ENCODE measurements around the gene DOCK3. TPM values are rescaled to one million over a fixed set of nuclear protein-coding genes. Genes with fewer than 3 reads are reported as not detected.

DOCK3 gene
- polyA plus RNA-seq, 2 of the 4 experiments (the other 2 are of a cell fraction) = 0.40 to 0.46 TPM

GRCh38 chr3:50630394-50630793 lies 44.3 kb upstream of the DOCK3 start:
- 78% methylated on average over 5 of the region's 6 CpGs for WGBS (ENCODE audit: missing lambda C conversion rate)
- Histone ChIP-seq H3K4me2 (no peak overlapping the region), H3K27ac (no peak overlapping the region), H3K9me3 (no peaks in the 10 kb centered on the region), H3K4me1 (peaks cover 14% of the 10 kb centered on the region), H3K4me3 (no peak overlapping the region)
- ChIA-PET CTCF (interaction anchor here (1.2 to 1.8 kb wide), 4 partner anchors 8 to 742 kb away, joined by 3 to 7 read pairs (median 4); partner anchors contain the start of gene DOCK3), POLR2A (no interaction called here)
- DNase-seq (ENCODE audit: low read depth in 1 of 2, low spot score in 1 of 2) (no peak), FAIRE-seq (no peak), ATAC-seq (no peak)
- no peak for TF ChIP-seq JUN (IDR thresholded peaks at IDR 0.05)
- TF ChIP-seq REST (IDR thresholded peaks at IDR 0.05) = no peak
- TF ChIP-seq FOSB (CRISPR knock-in tag; IDR thresholded peaks at IDR 0.05) = no peak
- TF ChIP-seq TFCP2L1 (CRISPR knock-in tag; IDR thresholded peaks at IDR 0.05) = no peak
- TF ChIP-seq BHLHE40 (IDR thresholded peaks at IDR 0.05; ENCODE audit: low read depth, low read length) = no peak
- no peak for TF ChIP-seq RNF2 (IDR thresholded peaks at IDR 0.05; ENCODE audit: borderline replicate concordance, low read depth)

- Histone ChIP-seq H3K4me1 (peaks cover 14% of the 10 kb centered on the region), H3K4me2 (no peak overlapping the region), H3K4me3 (no peak overlapping the region), H3K9me3 (no peaks in the 10 kb centered on the region), H3K27ac (no peak overlapping the region)
- 80% methylated on average over 6 of the region's 7 CpGs for WGBS (ENCODE audit: missing lambda C conversion rate)
- ATAC-seq (no peak), DNase-seq (ENCODE audit: low read depth in 1 of 2, low spot score in 1 of 2) (no peak), FAIRE-seq (no peak)
- ChIA-PET POLR2A (no interaction called here), CTCF (interaction anchor here (1.2 to 1.8 kb wide), 4 partner anchors 9 to 741 kb away, joined by 3 to 7 read pairs (median 4); partner anchors contain the start of gene DOCK3)
- TF ChIP-seq RFX5 (IDR thresholded peaks at IDR 0.05) = no peak
- TF ChIP-seq JUNB (IDR thresholded peaks at IDR 0.05) = no peak
These were observed 43.9 kb upstream of the DOCK3 start for GRCh38 chr3:50630877-50631276.

- DNase-seq (ENCODE audit: low read depth in 1 of 2, low spot score in 1 of 2) = no peak
- Histone ChIP-seq H3K27ac (no peak overlapping the region), H3K4me3 (no peak overlapping the region), H3K9me3 (no peaks in the 10 kb centered on the region), H3K4me2 (no peak overlapping the region), H3K4me1 (peaks cover 8% of the 10 kb centered on the region; the same call in 2 of the 3 replicates)
- no peak for FAIRE-seq
- POLR2A ChIA-PET = no interaction called here
- CTCF ChIA-PET = interaction anchor here (1.0 to 1.1 kb wide), 2 partner anchors 13 to 17 kb away, joined by 3 read pairs; no protein-coding TSS in a partner anchor
- no peak for ATAC-seq
- no peak for TF ChIP-seq ZFP36 (IDR thresholded peaks at IDR 0.05; ENCODE audit: borderline replicate concordance, partially characterized antibody)
- TF ChIP-seq E2F6 (IDR thresholded peaks at IDR 0.05; ENCODE audit: borderline replicate concordance, low read depth) = no peak
- TF ChIP-seq CBX2 (IDR thresholded peaks at IDR 0.05; ENCODE audit: borderline replicate concordance, low read depth) = no peak
- no peak for TF ChIP-seq ZNF302 (CRISPR knock-in tag; IDR thresholded peaks at IDR 0.05)
- TF ChIP-seq RAD21 (conservative IDR thresholded peaks at IDR 0.05 in 1 of 2, IDR thresholded peaks at IDR 0.05 in 1 of 2) = no peak
- TF ChIP-seq HMGXB4 (CRISPR knock-in tag; IDR thresholded peaks at IDR 0.05; ENCODE audit: borderline replicate concordance) = no peak
- TF ChIP-seq HOXB13 (CRISPR knock-in tag; IDR thresholded peaks at IDR 0.05; ENCODE audit: low read depth) = no peak
- no peak for TF ChIP-seq USF2 (IDR thresholded peaks at IDR 0.05)
- no peak for TF ChIP-seq CHD4 (IDR thresholded peaks at IDR 0.05; ENCODE audit: borderline replicate concordance)
- no peak for TF ChIP-seq NR3C1 (IDR thresholded peaks at IDR 0.05)
- TF ChIP-seq KDM5A (IDR thresholded peaks at IDR 0.05) = no peak
- TF ChIP-seq CEBPB (IDR thresholded peaks at IDR 0.05) = no peak
- TF ChIP-seq MAX (IDR thresholded peaks at IDR 0.05) = no peak
- no peak for TF ChIP-seq FOSB (CRISPR knock-in tag; IDR thresholded peaks at IDR 0.05)
- WGBS (ENCODE audit: missing lambda C conversion rate) = 69% methylated on average over 5 of the region's 5 CpGs
These were observed 42.3 kb upstream of the DOCK3 start for GRCh38 chr3:50632450-50632849.

Data from A549 (cell line).